Measurements from ENCODE around the gene KIAA1755.

The KIAA1755 gene

DNA sequence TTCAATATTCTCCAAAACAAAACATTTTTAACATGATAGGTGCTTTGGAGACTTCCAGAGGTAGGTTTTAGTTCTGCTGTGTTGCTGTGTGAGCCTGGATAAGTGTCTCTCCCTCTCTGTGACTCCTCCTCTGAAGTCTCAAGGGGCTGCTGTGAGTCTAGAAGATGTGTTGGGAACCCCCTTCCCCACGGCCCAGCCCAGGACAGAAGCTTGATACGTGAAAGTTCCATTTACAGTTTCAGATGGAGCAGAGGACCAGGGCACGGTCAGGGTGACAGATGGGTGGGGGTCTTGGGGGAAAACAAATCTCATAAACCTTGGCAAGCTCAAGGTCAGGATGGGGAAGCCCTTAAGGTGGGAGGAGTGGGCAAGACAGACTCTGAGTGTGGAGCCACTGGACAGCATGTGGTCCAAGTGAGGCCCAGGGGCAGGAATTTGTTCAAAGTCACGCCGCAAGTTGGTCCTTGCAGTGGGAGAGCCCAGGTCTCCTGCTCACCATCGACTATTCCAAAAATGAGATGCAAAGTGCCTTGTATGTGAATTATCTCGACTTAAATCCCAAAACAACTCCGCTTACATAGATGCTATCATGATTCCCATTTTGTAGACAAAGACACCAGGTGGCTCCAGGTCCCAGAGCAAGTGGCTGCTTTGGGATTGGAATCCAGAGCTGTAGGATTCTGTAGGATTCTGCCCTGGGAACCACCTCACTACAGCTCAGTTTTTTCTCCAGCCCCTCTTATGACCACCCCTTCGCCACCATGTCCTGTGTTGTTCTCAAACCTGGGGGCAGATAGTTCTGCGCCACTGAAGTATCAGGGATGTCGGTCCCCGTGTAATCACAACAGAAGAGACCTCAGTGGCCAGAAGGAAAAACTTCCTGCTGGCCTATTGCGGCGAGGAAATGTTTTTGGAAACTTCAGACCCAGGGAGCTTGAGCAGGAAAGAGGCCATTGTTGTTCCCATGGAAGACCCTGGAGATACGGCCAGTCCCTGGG lies 97.4 kb downstream of the KIAA1755 start:
- H3K4me3 ChIP-seq (ENCODE audit: low read depth, low read length) = no peak overlapping the region
- DNase-seq (ENCODE audit: low read depth) = no peak
- TF ChIP-seq CTCF (IDR thresholded peaks at IDR 0.05; ENCODE audit: insufficient read depth, low read depth, low read length, missing control alignments) = no peak

DNA sequence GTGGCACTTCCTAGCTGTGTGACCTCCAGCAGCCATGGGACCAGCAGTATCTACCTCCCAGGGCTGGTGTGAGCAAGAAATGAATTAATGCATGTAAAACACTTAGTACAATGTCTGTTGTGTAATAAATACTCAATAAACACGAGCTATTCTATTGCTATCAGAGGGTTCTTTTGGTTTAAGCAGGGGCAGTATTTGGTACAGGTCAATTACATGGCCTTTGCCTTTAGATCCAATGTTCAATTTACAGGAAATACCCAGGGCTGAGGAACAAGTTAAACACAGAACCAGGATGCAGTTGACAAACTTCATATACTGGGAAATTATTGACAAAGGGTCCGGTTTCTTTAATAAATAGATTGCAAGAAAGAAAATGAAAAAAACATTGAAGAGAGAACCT lies 98.4 kb downstream of the KIAA1755 start:
- no peak for DNase-seq (ENCODE audit: low read depth)
- H3K4me3 ChIP-seq (ENCODE audit: low read depth, low read length) = no peak overlapping the region
- no peak for TF ChIP-seq CTCF (IDR thresholded peaks at IDR 0.05; ENCODE audit: insufficient read depth, low read depth, low read length, missing control alignments)

DNA sequence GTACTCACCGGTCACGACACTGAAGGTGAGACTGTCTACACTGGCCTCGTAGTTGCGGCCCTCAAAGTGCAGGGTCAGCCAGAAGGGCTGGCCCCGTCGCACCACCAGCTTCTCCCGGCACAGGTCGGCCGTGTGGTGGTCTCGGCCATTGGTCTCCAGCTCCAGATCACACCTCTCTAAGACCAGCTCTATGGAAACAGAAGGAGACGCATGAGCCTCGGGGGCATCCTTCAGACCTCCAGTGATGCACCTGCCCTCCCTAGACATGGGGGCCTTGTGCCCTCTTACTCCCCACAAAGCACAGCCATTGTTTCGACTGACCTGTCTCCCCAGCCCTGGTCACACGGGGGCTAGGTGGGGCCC lies 99.1 kb downstream of the KIAA1755 start:
- no peak for TF ChIP-seq CTCF (IDR thresholded peaks at IDR 0.05; ENCODE audit: insufficient read depth, low read depth, low read length, missing control alignments)
- H3K4me3 ChIP-seq (ENCODE audit: low read depth, low read length) = no peak overlapping the region
- no peak for DNase-seq (ENCODE audit: low read depth)
